HG03565 (cell line): ENCODE measurements around the gene TMEM92.

ENCODE experiments used
- ATAC-seq: cut with Tn5 transposase; IDR thresholded peaks from one replicate; pipeline ENCODE4 v1.9.1; 2021; ENCODE audit warnings: mild to moderate bottlenecking, moderate library complexity; ENCODE audit not compliant: unreplicated experiment

The TMEM92 gene

GRCh38 chr17:50322271-50322670 is 48.0 kb downstream of the TMEM92 start:
- no peak for ATAC-seq

- ATAC-seq: no peak
These were observed 48.8 kb downstream of the TMEM92 start for GRCh38 chr17:50323060-50323459.

GRCh38 chr17:50325906-50326305 is 51.6 kb downstream of the TMEM92 start:
- ATAC-seq: no peak

GRCh38 chr17:50326831-50327364 is 52.6 kb downstream of the TMEM92 start:
- no peak for ATAC-seq

- ATAC-seq: no peak
These were observed 54.4 kb downstream of the TMEM92 start for GRCh38 chr17:50328363-50329325.

GRCh38 chr17:50329716-50330115 is 55.5 kb downstream of the TMEM92 start:
- ATAC-seq: no peak

GRCh38 chr17:50330151-50330775 is 56.0 kb downstream of the TMEM92 start:
- ATAC-seq: no peak
